K562 (cell line): ENCODE results near the gene NTN1.

Experiments
- ASH1L ChIP-seq: fragments of 450-650 bp; IDR thresholded peaks from 2 replicates; pipeline ENCODE4 v1.6.1; 2018; ENCODE audit warnings: borderline replicate concordance, mild to moderate bottlenecking, low read depth; ENCODE audit not compliant: partially characterized antibody
- CREM ChIP-seq: IDR thresholded peaks from 2 replicates; pipeline ENCODE4 v1.6.1; 2014; ENCODE audit warnings: antibody characterized with exemption, low read depth
- NFE2 ChIP-seq: IDR thresholded peaks from 2 replicates; pipeline ENCODE4 v1.6.1; 2014; ENCODE audit warnings: antibody characterized with exemption, low read depth
- POLR2A ChIP-seq: fragments of 450-650 bp; conservative IDR thresholded peaks from 2 replicates; pipeline ENCODE4 v1.6.1; 2016
- POLR2AphosphoS2 ChIP-seq: IDR thresholded peaks from 2 replicates; pipeline ENCODE4 v1.6.1; 2012; ENCODE audit warnings: low read length, improper control_type of control experiment
- POLR2AphosphoS5 ChIP-seq: IDR thresholded peaks from 2 replicates; pipeline ENCODE4 v1.6.1; 2011; ENCODE audit warnings: mild to moderate bottlenecking, low read depth, low read length, moderate library complexity; ENCODE audit not compliant: control insufficient read depth, insufficient read depth
- RAD21 ChIP-seq, 2 experiments: fragments of 250-450 bp in 1 of 2; fragments of 450-650 bp in 1 of 2; sonication (Bioruptor Pico) in 1 of 2; formaldehyde crosslinking in 1 of 2; IDR thresholded peaks in 1 of 2; conservative IDR thresholded peaks in 1 of 2; 2 replicates each; pipeline versions ENCODE4 v1.4.0 to v1.8.0; 2020 to 2022; ENCODE audit warnings: mild to moderate bottlenecking in 2 of 2, moderate library complexity in 1 of 2
- THAP7 ChIP-seq: fragments of 250-450 bp; sonication (Bioruptor Pico); IDR thresholded peaks from 2 replicates; pipeline ENCODE4 v1.5.0; 2021
- ZNF384 ChIP-seq: IDR thresholded peaks from 2 replicates; pipeline ENCODE4 v1.6.1; 2012; ENCODE audit warnings: low read depth, low read length, improper control_type of control experiment
- ZNF766 ChIP-seq: fragments of 200-800 bp; sonication (Bioruptor generic); conservative IDR thresholded peaks from 2 replicates; pipeline ENCODE4 v1.6.1; 2016; ENCODE audit warnings: missing genetic modification characterization, missing compliant biosample characterization
- TF ChIP-seq, protein P1 (sequence below): sonication (generic); formaldehyde crosslinking; IDR thresholded peaks from 2 replicates; pipeline ENCODE4 v1.9.0; 2022; ENCODE audit warnings: mild to moderate bottlenecking, missing genetic modification reagents
- TF ChIP-seq, protein P2 (sequence below), 3 experiments: IDR thresholded peaks in 2 of 3; conservative IDR thresholded peaks in 1 of 3; 2 replicates each; pipeline ENCODE4 v1.5.1; 2011 to 2012; ENCODE audit warnings: low read length in 3 of 3, mild to moderate bottlenecking in 3 of 3, control low read depth in 2 of 3, improper control_type of control experiment in 1 of 3, inconsistent platforms in 1 of 3, low read depth in 1 of 3, mixed read lengths in 1 of 3, moderate library complexity in 1 of 3; ENCODE audit not compliant: insufficient read depth in 2 of 3

- TF ChIP-seq, protein P1, sequence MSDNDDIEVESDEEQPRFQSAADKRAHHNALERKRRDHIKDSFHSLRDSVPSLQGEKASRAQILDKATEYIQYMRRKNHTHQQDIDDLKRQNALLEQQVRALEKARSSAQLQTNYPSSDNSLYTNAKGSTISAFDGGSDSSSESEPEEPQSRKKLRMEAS (CRISPR knock-in tag) = no peak
- no peak for TF ChIP-seq RAD21 (CRISPR knock-in tag; conservative IDR thresholded peaks at IDR 0.05 in 1 of 2, IDR thresholded peaks at IDR 0.05 in 1 of 2)
- TF ChIP-seq POLR2AphosphoS2 = no peak
- TF ChIP-seq, protein P2, sequence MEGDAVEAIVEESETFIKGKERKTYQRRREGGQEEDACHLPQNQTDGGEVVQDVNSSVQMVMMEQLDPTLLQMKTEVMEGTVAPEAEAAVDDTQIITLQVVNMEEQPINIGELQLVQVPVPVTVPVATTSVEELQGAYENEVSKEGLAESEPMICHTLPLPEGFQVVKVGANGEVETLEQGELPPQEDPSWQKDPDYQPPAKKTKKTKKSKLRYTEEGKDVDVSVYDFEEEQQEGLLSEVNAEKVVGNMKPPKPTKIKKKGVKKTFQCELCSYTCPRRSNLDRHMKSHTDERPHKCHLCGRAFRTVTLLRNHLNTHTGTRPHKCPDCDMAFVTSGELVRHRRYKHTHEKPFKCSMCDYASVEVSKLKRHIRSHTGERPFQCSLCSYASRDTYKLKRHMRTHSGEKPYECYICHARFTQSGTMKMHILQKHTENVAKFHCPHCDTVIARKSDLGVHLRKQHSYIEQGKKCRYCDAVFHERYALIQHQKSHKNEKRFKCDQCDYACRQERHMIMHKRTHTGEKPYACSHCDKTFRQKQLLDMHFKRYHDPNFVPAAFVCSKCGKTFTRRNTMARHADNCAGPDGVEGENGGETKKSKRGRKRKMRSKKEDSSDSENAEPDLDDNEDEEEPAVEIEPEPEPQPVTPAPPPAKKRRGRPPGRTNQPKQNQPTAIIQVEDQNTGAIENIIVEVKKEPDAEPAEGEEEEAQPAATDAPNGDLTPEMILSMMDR (IDR thresholded peaks at IDR 0.05 in 2 of 3, conservative IDR thresholded peaks at IDR 0.05 in 1 of 3; ENCODE audit: insufficient read depth in 2 of 3, low read depth in 1 of 3, low read length in 3 of 3) = no peak
- TF ChIP-seq CREM = no peak
- no peak for TF ChIP-seq POLR2A
- TF ChIP-seq POLR2AphosphoS5 = no peak
- no peak for TF ChIP-seq NFE2
- TF ChIP-seq ASH1L = no peak
- no peak for TF ChIP-seq ZNF384
- TF ChIP-seq ZNF766 (CRISPR knock-in tag) = no peak
- no peak for TF ChIP-seq THAP7 (CRISPR knock-in tag)
Measured at GRCh38 chr17:9121186-9121820, 100.0 kb downstream of the NTN1 start.
